NCI-H446 (cell line): Measurements from ENCODE around the gene DNAI7.

Experiments used
- DNase-seq, 2 experiments: peaks; one replicate each; lab custom pipeline; 2025; lab: John Stamatoyannopoulos, UW

DNAI7 gene

DNA sequence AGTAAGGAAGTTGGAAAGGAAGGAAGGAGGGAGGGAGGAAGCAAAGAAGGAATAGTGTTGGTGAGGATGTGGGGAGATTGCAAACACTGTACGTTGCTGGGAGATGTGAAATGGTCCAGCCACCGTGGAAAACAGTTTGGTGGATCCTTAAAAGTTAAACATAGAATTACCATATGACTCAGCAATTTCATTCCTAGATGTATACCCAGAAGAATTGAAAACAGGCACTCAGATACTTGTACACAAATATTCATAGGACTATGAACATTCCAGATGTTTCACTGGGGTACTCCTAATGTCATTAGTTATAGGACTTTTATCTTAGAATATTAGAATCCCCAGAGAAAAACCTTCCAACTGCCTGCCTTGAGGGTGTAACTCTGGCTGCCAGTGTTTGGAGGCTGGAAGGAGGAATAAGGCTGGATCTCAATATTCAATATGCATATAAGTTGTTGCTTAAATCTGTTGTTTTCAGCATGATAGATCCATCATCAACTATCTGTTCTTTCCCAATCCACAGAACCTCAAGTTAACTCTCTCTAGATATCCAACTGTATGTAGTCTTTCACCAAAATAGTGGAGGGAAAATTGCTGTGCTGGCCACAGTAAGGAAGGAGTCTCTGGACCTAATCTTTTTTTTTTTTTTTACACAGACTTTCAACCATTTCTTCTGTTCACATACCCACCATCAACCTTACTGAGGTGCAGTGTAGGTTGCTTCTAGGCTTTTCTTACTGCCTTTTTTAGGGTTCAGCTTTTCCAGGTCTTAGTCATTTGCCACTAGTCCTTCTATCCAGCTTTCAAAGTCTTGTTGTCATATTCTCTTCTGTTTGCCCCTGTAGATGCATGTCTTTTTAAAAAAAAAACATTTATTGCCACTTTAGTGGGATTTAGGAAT, 94.5 kb downstream of the DNAI7 start:
- no peak for DNase-seq

- DNase-seq: no peak
These were observed 96.0 kb downstream of the DNAI7 start for GRCh38 chr12:25099010-25099409.

DNA sequence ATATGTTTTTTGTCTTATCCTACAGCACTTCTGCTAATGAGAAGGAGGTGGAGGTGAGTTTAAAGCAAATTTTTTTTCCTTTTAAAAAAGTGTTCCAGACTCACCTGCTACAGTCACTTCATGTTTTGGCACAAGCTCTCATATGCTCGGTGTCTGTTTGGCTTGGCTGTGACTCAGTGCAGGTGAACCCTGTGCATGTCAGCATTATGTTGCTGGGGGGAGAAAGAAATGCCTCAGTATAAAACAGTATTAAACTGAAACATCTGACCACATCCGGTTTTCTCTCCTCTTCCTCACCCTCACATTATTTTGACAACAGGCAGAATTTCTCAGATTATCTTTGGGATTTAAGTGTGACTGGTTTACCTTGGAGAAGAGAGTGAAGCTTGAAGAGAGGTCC, 105.2 kb downstream of the DNAI7 start:
- no peak for DNase-seq

GRCh38 chr12:25087596-25087995, 107.4 kb downstream of the DNAI7 start:
- no peak for DNase-seq

- no peak for DNase-seq
These were observed 110.1 kb downstream of the DNAI7 start for GRCh38 chr12:25084816-25085215.

DNA sequence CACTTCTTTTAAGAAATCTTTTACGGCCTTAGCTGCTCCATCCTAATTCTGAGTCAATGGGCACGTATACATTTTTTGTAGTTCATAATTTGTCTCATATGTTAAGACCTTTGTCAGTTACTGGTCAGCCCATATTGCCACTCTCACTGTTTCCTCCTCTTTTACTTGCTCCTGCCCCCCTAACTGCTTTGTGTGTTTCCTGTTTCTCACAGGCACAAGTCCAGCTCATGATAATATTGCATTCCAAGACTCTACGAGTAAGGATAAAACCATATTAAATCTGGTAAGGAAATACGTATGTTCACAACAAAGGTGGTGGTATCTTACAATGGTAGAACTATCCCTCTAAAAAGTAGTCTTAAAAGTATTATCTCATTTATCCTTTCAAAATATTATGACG, 111.7 kb downstream of the DNAI7 start:
- no peak for DNase-seq

DNA sequence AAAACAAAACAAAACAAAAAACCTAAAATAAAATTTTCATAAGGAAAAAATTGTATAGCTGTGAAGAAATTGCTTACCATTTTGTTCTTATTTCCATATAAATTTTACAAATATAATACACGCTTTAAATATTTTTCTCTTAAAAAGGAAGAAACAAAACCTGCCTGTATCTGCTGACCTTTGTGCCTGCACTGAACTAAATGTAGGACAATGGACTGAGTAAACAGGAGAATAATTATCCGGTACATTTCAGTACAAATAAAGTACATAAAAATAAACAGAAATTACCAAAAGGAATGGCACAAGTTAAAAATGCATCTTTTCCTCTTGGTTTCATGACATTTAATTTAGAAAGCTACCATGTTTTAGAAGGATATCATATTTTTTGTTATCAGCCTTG, 112.3 kb downstream of the DNAI7 start:
- no peak for DNase-seq

DNA sequence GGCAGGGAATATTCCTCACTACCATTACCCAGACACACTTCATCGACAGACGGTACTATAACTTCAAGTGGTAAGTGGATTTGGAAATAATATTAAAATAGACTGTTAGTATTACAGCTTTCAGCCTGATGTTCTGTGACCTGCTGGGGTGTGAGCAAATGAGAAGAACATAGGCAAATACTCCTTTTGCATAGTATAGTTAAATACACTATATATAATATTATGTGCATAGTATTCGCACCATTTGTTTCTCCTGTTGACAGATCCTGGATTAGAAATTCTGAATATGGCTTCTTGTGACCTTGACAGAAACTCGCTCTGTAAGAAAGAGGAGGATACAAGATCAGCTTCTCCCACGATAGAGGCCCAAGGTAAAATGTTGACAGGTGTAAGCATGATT, 115.6 kb downstream of the DNAI7 start:
- DNase-seq: no peak

DNA sequence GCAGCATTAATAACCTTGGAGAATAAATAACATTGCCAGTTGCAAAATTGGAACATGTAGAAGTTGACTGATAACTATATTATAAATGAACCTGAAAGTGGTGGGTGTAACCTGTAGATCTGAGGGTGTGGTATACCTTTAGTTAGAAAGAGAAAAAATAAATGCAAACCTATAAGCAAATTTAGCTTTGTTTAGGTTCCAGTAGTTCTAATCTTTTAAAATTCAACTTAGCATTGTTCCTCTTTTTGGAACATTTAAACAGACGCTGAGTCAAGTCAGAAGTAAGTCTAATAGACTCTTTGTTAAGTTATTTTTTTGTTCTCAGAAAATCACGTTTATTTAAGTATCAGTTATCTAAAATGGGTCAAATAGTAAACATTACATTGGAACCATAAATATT, 120.0 kb downstream of the DNAI7 start:
- no peak for DNase-seq

DNA sequence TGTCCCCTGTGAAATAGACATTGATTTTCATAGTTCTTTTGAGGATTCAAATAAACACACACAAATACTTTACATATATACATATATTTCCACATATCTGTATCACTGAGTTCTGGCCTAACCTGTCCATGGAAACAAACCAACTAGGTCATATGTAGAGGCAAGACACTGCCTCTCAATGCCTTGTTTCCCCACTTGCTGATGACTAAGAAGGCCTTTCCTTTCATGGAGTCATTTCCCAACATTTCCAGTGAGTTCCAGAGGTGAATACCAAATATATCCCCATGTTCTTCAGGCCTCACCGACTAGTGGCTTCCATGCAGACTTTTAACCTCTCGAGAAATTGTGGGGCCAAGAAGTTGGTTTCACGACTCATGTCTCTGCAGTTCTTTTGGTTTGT, 120.8 kb downstream of the DNAI7 start:
- DNase-seq: no peak

DNA sequence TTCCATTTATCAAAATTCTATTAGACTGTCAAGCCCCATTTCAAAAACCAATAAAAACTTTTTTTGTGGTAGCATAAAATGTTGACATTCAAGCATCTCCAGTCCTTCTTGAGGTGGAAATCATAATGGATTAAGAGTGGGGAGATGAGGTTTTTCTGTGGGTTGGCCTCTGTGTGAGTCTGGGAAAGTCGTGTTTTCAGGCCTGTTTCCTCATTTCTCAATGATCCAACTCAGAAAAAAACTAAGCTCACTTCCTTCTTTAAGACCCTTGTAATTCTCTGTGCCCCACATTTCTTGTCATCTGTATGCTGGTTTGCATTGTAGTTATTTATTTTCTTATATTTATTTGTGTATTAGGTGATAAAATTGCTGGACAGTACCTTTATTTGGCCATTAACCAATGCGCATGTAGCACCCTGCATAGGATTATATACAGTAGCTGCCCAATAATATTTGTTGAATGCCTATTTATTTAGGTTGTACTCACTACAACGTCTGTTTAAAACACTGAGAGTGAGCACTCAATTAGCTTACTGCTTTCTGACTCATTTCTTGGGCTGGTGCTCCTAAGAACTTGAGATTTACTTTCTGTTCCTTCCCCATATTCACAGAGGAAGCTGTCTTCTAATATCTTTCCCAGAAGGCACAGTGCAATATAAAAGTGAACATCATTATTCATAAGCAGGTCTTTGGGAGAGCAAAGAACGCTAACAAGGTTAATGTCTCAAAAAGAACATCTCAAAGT, 121.9 kb downstream of the DNAI7 start:
- no peak for DNase-seq

DNA sequence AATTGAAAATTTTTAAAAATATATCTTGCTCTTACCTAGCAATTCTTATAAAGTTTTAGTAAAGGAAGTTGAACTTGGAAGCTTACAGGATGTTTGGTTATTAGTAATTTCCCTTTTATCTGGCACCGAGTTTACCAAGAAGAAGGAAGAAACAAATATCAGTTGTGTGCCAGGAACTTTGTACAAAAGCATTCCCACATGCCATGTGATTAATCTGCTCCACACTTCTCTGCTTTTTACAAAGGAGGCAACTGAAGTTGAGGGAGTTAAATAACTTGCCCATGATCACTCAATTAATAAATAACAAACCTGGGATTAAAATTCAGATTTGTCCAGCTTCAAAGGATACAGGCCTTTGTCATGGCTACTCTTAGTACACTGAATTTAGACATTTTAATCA, 123.6 kb downstream of the DNAI7 start:
- DNase-seq: no peak

- DNase-seq: no peak
These were observed 125.7 kb downstream of the DNAI7 start for GRCh38 chr12:25069224-25069623.

- no peak for DNase-seq
These were observed 129.9 kb downstream of the DNAI7 start for GRCh38 chr12:25065035-25065434.

DNA sequence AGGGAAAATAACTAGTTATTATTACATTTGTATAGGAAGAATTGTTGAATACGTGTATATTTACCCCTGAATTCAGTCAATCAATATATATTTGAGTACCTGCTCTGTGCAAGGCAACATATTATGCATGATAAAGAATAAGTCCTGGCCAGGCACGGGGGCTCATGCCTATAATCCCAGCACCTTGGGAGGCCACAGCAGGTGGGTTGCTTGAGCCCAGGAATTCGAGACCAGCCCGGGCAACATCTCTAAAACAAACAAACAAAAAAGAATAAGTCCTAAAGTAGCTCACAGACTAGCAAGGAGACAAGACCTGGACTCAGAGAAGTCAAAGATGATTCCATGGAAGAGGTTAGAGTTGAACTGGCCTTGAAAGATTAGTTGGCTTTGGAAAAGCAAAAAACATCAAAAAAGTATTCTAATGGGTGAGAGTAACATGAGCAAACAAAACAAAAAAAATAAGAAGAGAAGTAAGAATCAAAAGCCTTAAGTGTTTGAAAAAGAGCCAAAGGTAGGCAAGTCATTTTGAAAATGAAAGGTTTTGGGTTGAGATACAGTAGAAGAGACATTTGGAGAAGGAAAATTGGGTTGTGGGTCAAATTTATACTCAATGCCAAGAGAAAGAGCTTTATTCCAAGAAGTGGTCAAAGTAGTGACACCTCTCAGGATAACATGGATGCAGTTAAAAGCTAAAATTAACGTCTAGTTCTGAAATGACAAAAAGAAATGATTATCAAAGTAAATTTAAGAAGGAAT, 130.9 kb downstream of the DNAI7 start:
- DNase-seq: no peak

DNA sequence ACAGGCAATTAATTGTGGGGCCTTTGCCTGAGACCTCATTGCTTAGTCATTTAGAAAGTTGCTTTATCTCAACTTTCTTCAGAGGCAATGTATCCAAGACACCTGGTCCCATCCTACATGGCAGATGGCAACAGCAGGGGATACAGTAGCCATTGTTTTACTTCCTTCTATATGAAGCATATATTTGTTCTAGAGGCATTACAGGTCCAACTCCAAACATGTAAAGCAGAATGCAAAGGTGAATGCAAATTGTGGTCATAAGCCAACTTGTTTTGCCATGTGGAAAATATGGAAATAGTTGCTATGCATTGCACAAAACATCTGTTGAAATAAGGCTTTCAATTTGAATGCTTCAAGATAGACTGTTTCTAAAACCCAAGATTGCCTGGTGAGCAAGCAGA, 136.3 kb downstream of the DNAI7 start:
- no peak for DNase-seq
